ENCODE measurements around the gene CYP26C1.
"Not testable (repeated sequence)": the region's sequence is repeated elsewhere in the genome, so short reads cannot be mapped to it uniquely, and the experiment has no call there.

CYP26C1 gene

DNA sequence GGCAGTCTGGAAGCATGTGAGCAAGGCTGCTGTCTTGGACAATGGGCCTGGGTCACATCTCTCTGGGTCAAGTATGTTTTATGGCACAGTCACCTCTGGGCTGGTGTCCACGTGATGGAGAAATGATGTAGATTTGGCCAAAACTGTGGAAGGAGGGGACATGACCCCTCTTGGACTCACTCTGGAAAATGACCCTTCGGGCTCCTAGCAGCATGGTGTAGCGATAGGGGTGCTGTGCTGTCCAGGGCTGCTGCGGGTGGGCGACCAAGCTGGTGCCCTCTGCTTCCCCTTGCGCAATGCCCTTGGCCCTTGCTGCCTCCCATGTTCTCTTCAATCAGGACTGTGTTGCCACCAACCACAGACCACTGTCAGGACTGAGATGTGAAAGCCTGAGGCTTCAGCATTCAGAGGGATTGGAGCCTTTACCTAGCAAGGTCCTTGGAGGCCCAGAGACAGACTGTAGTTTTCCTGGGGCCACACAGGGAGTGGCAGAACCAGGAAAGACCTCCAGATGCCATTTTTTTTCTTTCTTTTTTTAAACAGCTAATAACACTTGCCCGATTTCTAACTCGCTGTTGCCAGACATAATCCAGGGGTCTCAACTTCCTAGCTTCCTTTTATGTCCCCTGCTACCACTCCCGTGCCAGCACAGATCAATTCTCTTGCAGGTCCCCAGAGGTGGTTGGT lies 19.2 kb downstream of the CYP26C1 start:
- DNase-seq (ENCODE audit: low read depth in 2 of 2): no peak

DNA sequence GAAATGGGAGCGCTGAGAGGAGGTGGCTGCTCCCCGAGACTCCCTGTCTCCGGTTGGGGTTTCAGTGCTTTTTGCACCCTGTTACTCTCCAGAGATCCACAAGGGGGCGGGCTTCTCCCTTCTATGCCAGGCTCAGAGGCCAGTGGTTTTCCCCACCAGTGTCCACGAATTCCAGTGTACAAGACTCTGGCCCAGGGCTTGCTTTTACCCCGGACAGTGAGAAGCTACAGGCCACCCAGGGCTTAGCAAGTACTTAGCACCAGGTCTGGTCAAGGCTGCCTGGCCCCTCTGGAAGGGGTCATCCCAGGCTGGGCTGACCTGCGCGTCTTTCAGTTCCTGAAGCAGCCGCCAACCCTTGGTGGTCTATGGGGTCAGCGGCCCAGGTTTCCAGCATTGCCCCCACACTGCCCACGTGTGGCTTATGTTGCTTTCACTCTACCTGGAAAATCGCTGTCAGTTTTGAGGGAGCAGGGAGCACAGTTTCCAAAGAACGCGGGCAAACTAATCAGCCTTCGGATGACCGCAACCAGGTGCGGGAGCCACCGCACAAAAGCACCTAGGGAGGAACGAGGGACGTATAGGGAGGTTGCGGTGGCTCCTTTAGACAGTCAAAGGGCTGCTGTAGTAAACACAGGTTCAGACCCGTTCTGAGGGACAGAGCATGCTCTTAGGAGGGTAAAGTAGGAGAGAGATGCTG lies 19.9 kb downstream of the CYP26C1 start:
- no peak for DNase-seq (ENCODE audit: low read depth in 2 of 2)

DNA sequence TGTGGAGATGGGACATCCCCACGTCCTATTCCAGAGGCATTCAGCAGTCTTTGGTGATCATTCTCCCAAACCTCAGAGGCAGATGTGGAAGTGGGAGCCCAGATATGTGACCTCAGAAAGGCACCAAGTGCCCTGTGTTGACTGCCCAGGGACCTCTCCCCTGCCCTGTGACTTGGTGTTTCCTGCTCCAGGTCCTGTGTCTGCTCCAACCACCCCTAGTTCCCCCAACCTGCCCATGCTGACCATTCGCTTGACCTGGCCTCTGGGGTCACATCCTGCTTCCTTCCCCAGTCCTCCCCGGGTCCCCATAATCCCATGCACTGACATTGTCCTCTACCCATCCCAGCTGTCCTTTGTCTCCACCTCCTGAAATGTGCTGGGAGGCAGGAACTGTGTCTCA lies 20.7 kb downstream of the CYP26C1 start:
- DNase-seq (ENCODE audit: low read depth in 2 of 2): no peak

DNA sequence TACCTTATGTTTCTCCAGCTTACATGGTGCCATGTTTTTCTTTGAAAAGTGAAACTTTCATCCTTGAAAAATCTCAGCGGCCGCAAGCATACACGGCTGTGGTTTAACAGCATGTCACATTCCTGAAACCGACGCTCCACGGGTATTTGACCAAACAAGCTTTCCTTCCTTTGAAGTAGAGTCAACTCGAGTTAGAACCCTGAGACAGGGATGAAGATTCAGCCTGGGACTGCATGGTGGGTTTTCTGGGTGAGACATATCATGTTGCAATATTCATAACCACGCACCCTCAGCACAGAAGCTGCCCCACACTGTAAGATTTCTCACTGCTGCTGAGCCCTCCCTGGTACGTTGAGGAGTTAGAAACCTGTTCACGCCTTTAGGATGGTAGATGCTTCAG lies 21.2 kb downstream of the CYP26C1 start:
- no peak for DNase-seq (ENCODE audit: low read depth in 2 of 2)

DNA sequence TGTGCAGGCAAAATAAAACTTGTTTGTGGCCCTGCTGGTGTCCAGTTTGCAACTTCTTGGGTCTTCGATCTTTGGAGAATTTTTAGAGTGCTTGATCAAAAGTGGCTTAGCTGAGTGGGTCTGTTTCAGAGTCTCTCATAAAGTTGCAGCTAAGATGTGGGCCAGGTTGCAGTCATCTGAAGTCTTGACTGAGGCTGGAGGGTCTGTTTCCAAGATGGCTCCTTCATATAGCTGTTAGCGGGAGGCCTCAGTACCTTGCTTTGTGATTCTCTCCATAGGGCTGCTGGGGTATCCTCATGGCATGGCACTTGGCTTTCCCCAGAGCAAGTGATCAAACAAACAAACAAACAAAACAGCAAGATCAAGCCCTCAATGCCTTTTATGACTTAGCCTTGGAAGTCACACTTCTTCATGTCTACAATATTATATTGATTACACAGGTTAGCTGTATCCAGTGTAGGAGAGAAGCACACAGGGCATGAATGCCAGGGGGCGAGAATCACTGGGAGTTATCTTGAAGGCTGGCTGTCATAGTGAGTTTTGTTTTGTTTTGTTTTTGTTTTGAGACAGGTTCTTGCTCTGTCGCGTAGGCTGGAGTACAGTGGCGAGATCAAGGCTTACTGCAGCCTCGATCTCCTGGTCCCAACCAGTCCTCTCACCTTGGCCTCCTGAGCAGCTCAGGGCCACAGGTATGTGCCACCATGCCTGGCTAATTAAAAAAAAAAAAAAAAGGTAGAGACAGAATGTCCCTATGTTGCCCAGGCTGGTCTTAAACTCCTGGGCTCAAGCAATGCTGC lies 23.3 kb downstream of the CYP26C1 start:
- no peak for DNase-seq (ENCODE audit: low read depth in 2 of 2)

DNA sequence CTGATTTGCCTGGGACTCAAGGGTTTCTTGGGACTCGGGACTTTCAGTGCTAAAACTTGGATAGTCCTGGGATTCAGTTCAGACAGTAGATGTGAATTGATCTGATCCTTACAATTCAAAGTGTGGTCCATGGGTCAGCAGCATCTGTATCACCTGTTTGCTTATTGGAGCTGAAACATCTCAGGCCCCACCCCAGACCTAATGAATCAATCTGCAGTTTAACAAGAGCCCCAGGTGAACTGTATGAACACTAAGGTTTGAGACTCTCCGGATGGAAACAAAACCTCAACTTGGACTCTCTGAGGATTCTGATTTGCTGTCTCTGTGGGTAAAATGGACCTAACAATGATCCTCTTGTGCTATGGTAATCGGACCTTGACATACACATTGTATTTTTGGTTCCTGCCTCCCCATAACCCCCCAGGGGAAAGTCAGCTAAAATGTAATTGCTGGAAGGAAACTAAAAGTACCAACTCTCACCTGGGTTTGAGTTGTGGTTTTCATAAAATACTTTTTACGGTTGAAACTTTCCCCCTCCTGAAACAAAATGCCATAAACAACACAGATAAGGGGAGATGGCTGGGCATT lies 24.8 kb downstream of the CYP26C1 start:
- no peak for DNase-seq (ENCODE audit: low read depth in 2 of 2)

DNA sequence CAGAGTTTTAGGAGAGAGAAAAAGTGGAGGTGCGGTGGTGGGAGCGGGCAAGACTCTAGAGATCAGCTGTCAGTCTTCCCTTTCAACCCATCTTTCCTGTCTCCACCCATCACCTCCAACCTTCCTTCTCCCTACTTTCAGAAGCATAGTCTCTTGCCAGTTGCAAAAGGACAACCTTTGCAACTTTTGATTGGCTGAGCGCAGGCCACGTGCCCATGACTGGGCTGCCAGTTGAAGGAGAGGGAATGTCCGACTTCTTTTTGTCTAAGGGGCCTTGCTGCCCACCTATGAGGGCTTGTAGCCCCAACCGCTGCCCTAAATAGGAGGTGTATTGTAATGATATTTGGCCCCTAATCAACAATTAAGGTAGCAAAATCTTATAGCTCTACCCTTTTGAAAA lies 25.7 kb downstream of the CYP26C1 start:
- no peak for DNase-seq (ENCODE audit: low read depth in 2 of 2)

DNA sequence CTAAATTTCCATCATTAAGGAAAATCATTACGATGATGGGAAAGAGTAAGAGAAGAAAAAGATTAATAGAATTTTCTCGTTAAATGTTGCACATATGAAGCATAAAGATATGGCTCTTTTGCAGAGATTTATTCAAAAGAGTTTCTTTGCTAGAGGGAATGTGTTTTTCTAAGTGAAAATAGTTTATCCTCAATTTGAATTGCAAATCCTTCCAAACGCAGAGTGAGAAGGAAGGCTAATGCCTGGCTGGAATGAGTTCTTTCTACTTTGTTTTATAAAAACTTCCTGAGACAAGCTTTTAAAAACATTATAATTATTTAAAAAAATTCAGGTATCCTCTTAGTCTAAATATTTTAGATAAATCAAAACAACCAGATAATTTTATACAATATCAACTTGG lies 27.2 kb downstream of the CYP26C1 start:
- DNase-seq (ENCODE audit: low read depth in 2 of 2): no peak

DNA sequence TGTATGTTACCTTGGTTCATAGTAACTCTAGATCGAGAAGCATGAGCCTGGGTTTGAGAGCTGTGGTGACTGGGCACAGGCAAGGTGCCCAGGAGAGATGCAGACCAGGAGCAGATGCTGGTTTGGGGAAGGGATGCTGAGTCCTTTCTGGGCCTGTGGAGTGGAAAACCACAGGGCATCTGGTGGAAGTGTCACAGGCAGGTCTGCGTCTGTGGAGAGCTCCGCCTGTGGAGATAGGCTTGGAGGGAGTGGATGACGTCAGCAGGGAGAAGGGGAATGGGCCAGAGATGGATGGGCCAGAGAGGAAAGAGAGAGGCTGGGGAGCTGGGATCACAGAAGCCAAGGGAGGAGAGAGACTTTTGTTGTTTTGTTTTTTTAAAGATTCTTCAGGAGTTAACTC lies 27.9 kb downstream of the CYP26C1 start:
- no peak for DNase-seq (ENCODE audit: low read depth in 2 of 2)

DNA sequence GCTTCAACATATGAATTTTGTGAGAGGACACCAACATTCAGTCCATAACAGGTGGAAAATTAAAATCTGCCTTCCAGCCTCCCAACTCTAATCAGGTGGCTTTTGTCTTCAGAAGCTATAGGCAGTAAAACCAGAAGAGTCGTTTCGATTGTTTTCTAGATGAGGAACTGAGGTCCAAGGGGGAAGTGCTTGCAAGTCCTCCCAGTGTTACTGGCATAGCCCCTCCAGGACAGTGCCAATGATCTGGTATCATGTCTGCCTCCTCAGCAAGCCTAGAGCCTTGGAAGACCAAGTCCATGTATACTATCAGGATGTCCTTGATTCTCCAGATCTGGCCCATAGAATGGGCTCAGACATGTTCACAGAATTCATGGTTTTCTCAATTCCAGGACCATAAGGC lies 30.0 kb downstream of the CYP26C1 start:
- no peak for DNase-seq (ENCODE audit: low read depth in 2 of 2)

DNA sequence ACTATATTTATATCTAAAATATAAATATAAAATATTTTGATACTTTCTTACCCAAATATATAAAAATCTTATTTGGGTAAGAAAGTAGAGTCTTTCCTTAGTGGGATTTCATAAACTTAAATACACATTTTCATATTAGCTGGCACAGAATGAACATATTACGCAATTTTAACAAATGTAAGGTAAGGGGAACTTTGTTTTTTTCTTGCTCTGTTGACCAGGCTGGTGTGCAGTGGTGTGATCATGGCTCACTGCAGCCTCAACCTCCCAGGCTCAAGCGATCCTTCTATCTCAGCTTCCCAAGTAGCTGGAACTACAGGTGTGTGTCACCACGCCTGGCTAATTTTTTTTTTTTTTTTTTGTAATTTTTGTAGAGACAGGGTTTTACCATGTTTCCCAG lies 31.4 kb downstream of the CYP26C1 start:
- DNase-seq (ENCODE audit: low read depth in 2 of 2): no peak

DNA sequence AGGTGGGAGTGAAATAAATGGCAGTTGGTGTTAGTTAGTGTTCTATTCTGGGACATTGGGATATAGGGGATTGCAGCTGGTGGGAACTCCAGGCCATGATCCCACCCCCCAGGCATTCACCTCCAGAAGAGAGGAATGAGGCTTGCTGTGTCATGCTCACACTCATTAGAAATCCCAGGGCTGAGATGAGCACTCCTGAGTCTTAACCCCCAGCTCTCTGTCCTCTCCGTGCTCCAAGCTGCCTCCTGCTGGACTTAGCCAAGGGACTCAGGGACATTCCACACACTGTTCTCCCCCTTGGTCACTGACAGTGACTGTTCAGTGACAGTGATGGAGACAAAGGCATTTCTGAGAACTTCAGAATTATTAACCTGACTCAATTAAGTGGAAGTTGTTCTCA lies 34.6 kb downstream of the CYP26C1 start:
- no peak for DNase-seq (ENCODE audit: low read depth in 2 of 2)

DNA sequence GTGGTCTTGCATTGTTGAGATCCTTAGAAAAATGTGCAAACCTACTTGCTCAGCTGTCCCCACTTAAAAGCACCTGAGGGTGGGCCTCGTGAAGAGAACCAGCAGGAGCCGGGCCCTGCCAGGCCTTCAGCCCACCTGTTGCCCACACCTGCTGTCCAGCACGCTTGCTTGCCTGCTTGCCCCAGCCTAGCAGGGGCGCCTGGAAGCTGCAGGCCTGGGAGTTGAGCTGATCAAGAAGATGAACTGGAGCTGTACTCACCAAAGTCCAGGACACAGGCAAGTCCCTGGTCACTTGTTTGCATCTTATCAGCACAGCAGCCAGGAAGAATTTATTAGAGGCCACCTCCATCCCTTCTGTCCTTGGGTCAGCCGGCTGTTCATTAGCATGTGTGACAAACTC lies 36.3 kb downstream of the CYP26C1 start:
- no peak for DNase-seq (ENCODE audit: low read depth in 2 of 2)

DNA sequence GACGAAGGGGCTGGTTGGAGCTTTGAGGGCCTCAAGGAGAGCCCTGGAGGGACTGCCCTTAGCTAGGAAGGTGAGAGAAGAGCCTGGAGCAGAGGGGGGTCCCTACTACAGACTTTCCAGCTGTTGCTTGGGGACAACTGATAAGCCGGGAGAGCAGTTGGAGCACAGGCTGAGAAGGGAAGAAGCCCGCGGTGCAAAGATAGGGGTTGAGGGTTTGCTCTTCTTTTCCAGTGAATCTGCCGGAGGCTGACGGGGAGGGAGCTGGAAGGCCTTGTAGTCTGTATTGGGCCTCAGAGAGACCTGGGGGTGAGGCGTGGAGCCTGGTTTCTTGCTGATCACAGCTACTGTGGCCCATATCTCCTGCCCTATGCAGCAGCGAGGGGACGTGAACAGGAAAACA lies 36.8 kb downstream of the CYP26C1 start:
- no peak for DNase-seq (ENCODE audit: low read depth in 2 of 2)

DNA sequence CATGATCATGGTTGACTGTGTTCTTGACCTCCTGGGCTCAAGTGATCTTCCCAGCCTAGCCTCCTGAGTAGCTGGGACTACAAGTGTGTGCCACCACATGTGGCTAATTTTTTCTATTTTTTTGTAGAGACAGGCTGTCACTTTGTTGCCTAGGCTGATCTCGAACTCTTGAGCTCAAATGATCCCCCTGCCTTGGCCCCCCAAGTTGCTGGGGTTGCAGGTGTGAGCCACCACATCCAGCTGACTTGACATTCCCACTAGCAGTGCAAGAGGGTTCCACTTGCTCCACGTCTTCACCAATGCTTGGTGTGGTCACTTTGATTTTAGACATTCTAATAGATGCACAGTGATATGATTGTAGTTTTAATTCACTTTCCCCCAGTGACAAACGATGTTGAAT lies 38.2 kb downstream of the CYP26C1 start:
- no peak for DNase-seq (ENCODE audit: low read depth in 2 of 2)

DNA sequence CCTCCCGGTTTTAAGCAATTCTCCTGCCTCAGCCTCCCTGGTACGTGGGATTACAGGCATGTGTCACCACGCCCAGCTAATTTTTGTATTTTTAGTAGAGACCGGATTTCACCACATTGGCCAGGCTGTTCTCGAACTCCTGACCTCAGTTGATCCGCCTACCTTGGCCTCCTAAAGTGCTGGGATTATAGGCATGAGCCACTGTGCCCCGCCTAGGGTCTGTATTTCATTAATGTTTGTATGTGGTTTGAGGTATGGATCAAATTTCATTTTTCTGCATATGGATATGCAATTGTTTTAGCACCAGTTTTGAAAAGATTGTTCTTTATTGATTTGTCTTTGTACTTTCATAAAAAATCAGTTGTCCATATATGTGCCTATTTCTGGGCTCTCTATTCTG lies 39.1 kb downstream of the CYP26C1 start:
- no peak for DNase-seq (ENCODE audit: low read depth in 2 of 2)

DNA sequence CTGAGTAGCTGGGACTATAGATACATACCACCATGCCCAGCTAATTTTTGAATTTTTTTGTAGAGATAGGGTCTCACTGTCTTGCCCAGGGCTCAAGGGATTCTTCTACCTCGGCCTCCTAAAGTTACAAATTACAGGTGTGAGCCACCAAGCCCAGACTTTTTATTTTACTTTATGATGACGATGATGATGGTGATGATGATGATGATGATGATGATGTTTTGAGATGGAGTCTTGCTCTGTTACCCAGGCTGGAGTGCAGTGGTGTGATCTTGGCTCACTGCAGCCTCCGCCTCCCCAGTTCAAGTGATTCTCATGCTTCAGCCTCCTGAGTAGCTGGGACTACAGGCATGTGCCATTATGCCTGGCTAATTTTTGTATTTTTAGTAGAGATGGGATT lies 40.5 kb downstream of the CYP26C1 start:
- not testable (repeated sequence) for DNase-seq (ENCODE audit: low read depth in 2 of 2)

DNA sequence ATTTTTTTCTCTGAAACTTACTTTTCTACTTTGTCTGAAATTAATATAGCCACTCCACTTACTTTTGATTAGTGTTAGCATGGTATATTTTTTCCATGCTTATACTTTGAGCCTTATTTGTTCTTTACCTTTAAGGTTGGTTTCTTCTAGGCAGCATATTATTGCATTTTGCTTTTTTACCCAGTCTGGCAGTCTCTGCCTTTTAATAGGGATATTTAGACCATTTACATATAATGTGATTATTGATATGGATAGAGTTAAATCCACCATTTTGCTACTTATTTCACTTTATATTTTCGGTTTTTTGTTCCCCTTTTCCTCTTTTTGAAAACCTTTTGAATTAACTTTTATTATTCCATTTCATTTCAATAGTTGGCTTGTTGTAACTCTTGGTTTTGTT lies 43.4 kb downstream of the CYP26C1 start:
- no peak for DNase-seq (ENCODE audit: low read depth in 2 of 2)

DNA sequence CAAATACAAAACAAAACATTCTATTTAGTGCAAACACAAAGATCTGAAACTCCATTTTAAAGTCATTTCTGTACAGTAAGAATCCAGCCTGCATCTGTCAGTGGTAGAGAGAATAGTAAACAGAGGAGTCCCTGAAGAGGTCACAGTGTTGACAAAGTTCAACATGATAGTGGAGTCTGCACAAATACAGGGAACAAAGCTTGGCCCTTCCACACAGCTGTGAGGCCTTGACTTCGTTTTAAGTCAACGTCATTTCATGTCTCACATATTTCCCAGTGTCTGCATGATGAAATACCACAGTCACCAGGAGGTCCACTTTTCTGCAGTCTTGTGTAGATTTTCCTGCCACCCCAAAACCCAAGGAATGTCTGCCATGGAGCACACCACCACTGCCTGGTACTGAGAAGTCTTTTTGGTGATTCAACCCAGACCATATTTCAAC lies 46.1 kb downstream of the CYP26C1 start:
- no peak for DNase-seq (ENCODE audit: low read depth in 2 of 2)

DNA sequence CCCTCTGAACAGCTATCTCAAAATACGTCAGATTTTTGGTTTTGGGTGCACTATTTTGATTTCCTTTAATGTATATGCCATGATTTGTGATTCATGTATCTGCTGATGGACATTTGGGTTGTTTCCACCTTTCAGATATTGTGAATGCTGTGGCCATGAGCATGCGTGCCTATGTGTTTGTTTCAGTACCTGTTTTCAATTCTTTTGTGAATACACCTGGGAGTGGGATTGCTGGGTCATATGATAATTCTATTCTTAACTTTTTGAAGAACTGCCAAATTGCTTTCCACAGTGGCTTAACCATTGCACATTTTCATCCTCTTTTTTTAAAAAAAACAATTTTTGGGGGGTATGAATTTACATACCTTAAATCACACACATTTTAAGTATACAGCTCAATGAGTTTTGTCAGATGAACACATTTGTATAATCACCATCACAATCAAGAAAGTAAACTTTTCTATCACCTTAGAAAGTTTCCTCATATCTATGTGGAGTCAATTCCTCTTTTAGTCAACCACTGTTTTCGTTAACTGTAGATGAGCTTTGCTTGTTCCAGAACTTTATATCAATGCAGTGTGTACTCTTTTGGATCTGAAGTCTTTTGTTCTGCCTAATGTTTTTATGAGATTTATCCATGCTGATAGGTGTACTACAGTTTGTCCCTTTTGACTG lies 50.0 kb downstream of the CYP26C1 start:
- no peak for DNase-seq (ENCODE audit: low read depth in 2 of 2)

DNA sequence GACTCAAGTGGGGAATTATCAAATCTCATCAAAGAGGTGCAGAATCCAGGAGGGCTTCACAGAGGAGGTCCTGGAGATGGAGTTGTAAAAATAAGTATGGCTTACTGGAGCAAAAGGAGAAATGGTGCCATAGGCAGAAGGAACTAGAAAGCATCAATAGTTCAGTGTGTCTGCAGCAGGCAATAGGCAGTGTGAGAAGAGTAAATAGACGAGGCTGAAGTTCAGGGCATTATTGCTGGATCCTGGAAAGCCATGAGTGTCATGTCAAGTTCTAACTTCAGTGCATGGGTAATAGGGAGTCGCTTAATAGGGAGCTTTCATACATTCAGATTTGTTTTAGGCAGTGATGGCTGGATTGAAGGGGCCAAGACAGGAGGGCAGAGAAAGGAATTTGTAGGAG lies 52.4 kb downstream of the CYP26C1 start:
- DNase-seq (ENCODE audit: low read depth in 2 of 2): no peak

Data from stimulated activated CD4-positive, alpha-beta T cell treated with anti-CD3 and anti-CD28 coated beads, Interleukin-12 subunit alpha, Interleukin-12 subunit beta, amount 100 ng/mL, for 24 hours (primary cell).